ENCODE results near the gene MUC5AC.
"Not testable (repeated sequence)": the region's sequence is repeated elsewhere in the genome, so short reads cannot be mapped to it uniquely, and the experiment has no call there.

The MUC5AC gene

GRCh38 chr11:1238767-1239595 lies 81.2 kb downstream of the MUC5AC start:
- no peaks in the 10 kb centered on the region for H3K4me1 Mint-ChIP-seq (ENCODE audit: low read depth)
- no peaks in the 10 kb centered on the region for H3K9me3 Mint-ChIP-seq
- no peaks in the 10 kb centered on the region for H3K27me3 Mint-ChIP-seq
- no peak overlapping the region for H3K4me3 Mint-ChIP-seq
- H3K27ac Mint-ChIP-seq = no peak overlapping the region
- no peaks in the 10 kb centered on the region for H3K36me3 Mint-ChIP-seq (ENCODE audit: low read depth)

GRCh38 chr11:1239596-1240205 lies 81.9 kb downstream of the MUC5AC start:
- Mint-ChIP-seq H3K9me3 (no peaks in the 10 kb centered on the region), H3K4me3 (no peak overlapping the region), H3K4me1 (ENCODE audit: low read depth) (no peaks in the 10 kb centered on the region), H3K27ac (no peak overlapping the region), H3K36me3 (ENCODE audit: low read depth) (no peaks in the 10 kb centered on the region), H3K27me3 (no peaks in the 10 kb centered on the region)

- no peak overlapping the region for H3K27ac Mint-ChIP-seq
- no peak overlapping the region for H3K4me3 Mint-ChIP-seq
- H3K9me3 Mint-ChIP-seq = no peaks in the 10 kb centered on the region
- H3K36me3 Mint-ChIP-seq (ENCODE audit: low read depth) = no peaks in the 10 kb centered on the region
- H3K27me3 Mint-ChIP-seq = no peaks in the 10 kb centered on the region
- no peaks in the 10 kb centered on the region for H3K4me1 Mint-ChIP-seq (ENCODE audit: low read depth)
These were observed 83.0 kb downstream of the MUC5AC start for GRCh38 chr11:1240771-1241170.

GRCh38 chr11:1241706-1242105 lies 84.0 kb downstream of the MUC5AC start:
- no peak overlapping the region for H3K4me3 Mint-ChIP-seq
- H3K36me3 Mint-ChIP-seq (ENCODE audit: low read depth) = no peaks in the 10 kb centered on the region
- H3K27me3 Mint-ChIP-seq = no peaks in the 10 kb centered on the region
- H3K9me3 Mint-ChIP-seq = no peaks in the 10 kb centered on the region
- H3K27ac Mint-ChIP-seq = no peak overlapping the region
- H3K4me1 Mint-ChIP-seq (ENCODE audit: low read depth) = no peaks in the 10 kb centered on the region

- Mint-ChIP-seq H3K4me1 (ENCODE audit: low read depth) (no peaks in the 10 kb centered on the region), H3K9me3 (no peaks in the 10 kb centered on the region), H3K4me3 (no peak overlapping the region), H3K27me3 (no peaks in the 10 kb centered on the region), H3K36me3 (ENCODE audit: low read depth) (no peaks in the 10 kb centered on the region), H3K27ac (no peak overlapping the region)
These were observed 84.5 kb downstream of the MUC5AC start for GRCh38 chr11:1242289-1242688.

- H3K36me3 Mint-ChIP-seq (ENCODE audit: low read depth); H3K9me3 Mint-ChIP-seq; H3K27ac Mint-ChIP-seq; H3K4me1 Mint-ChIP-seq (ENCODE audit: low read depth); H3K4me3 Mint-ChIP-seq; H3K27me3 Mint-ChIP-seq: not testable (repeated sequence)
These were observed 85.0 kb downstream of the MUC5AC start for GRCh38 chr11:1242751-1243150.

- not testable (repeated sequence) for H3K36me3 Mint-ChIP-seq (ENCODE audit: low read depth); H3K27me3 Mint-ChIP-seq; H3K27ac Mint-ChIP-seq; H3K4me1 Mint-ChIP-seq (ENCODE audit: low read depth); H3K4me3 Mint-ChIP-seq; H3K9me3 Mint-ChIP-seq
These were observed 85.8 kb downstream of the MUC5AC start for GRCh38 chr11:1243521-1243920.

GRCh38 chr11:1244557-1244956 lies 86.8 kb downstream of the MUC5AC start:
- not testable (repeated sequence) for H3K4me3 Mint-ChIP-seq; H3K27me3 Mint-ChIP-seq; H3K27ac Mint-ChIP-seq; H3K4me1 Mint-ChIP-seq (ENCODE audit: low read depth); H3K36me3 Mint-ChIP-seq (ENCODE audit: low read depth); H3K9me3 Mint-ChIP-seq

GRCh38 chr11:1245717-1246116 lies 88.0 kb downstream of the MUC5AC start:
- H3K27ac Mint-ChIP-seq; H3K27me3 Mint-ChIP-seq; H3K4me3 Mint-ChIP-seq; H3K36me3 Mint-ChIP-seq (ENCODE audit: low read depth); H3K9me3 Mint-ChIP-seq; H3K4me1 Mint-ChIP-seq (ENCODE audit: low read depth): not testable (repeated sequence)

GRCh38 chr11:1246301-1246700 lies 88.5 kb downstream of the MUC5AC start:
- not testable (repeated sequence) for H3K27ac Mint-ChIP-seq; H3K4me3 Mint-ChIP-seq; H3K4me1 Mint-ChIP-seq (ENCODE audit: low read depth); H3K9me3 Mint-ChIP-seq; H3K36me3 Mint-ChIP-seq (ENCODE audit: low read depth); H3K27me3 Mint-ChIP-seq

- not testable (repeated sequence) for H3K4me1 Mint-ChIP-seq (ENCODE audit: low read depth); H3K4me3 Mint-ChIP-seq; H3K36me3 Mint-ChIP-seq (ENCODE audit: low read depth); H3K27ac Mint-ChIP-seq; H3K9me3 Mint-ChIP-seq; H3K27me3 Mint-ChIP-seq
These were observed 89.3 kb downstream of the MUC5AC start for GRCh38 chr11:1247026-1247425.

- not testable (repeated sequence) for H3K9me3 Mint-ChIP-seq; H3K4me3 Mint-ChIP-seq; H3K4me1 Mint-ChIP-seq (ENCODE audit: low read depth); H3K27me3 Mint-ChIP-seq; H3K27ac Mint-ChIP-seq; H3K36me3 Mint-ChIP-seq (ENCODE audit: low read depth)
These were observed 91.2 kb downstream of the MUC5AC start for GRCh38 chr11:1248951-1249350.

GRCh38 chr11:1250411-1250810 lies 92.7 kb downstream of the MUC5AC start:
- H3K9me3 Mint-ChIP-seq; H3K27ac Mint-ChIP-seq; H3K4me3 Mint-ChIP-seq; H3K4me1 Mint-ChIP-seq (ENCODE audit: low read depth); H3K27me3 Mint-ChIP-seq; H3K36me3 Mint-ChIP-seq (ENCODE audit: low read depth): not testable (repeated sequence)
